Muscle of leg (tissue), 11 donors: ENCODE results near the gene MRPL58. TPM values are rescaled to one million over a fixed set of nuclear protein-coding genes. Genes with fewer than 3 reads are reported as not detected.

Source experiments
- DNase-seq: peaks from one replicate; pipeline ENCODE4 v3.0.0; 2013
- H3K27ac ChIP-seq: one replicate; pipeline ENCODE4 v1.5.1; 2013; ENCODE audit warnings: mild to moderate bottlenecking, low read length, control low read depth
- H3K27me3 ChIP-seq: one replicate; pipeline ENCODE4 v1.6.1; 2013; ENCODE audit warnings: low read length; ENCODE audit not compliant: control insufficient read depth, insufficient read depth
- H3K36me3 ChIP-seq: one replicate; pipeline ENCODE4 v1.6.1; 2013; ENCODE audit warnings: low read length; ENCODE audit not compliant: control insufficient read depth, insufficient read depth
- H3K4me1 ChIP-seq: one replicate; pipeline ENCODE4 v1.6.1; 2013; ENCODE audit warnings: low read length; ENCODE audit not compliant: control insufficient read depth, insufficient read depth
- H3K4me3 ChIP-seq: one replicate; pipeline ENCODE4 v1.5.1; 2013; ENCODE audit warnings: low read length, control low read depth
- H3K9me3 ChIP-seq: replicated peaks from 2 replicates; pipeline ENCODE4 v1.6.1; 2013; ENCODE audit warnings: low read depth, low read length; ENCODE audit not compliant: control insufficient read depth
- WGBS: methylation state at CpG from one replicate; pipeline ENCODE4 v1.1.5; 2013; ENCODE audit warnings: missing lambda C conversion rate; ENCODE audit not compliant: insufficient coverage; 5-methylcytosine and 5-hydroxymethylcytosine counted together
- polyA plus RNA-seq, 8 donors: library from polyadenylated mRNA; unstranded; fragments of 120-200 nt; gene quantifications; one replicate each; pipeline versions ENCODE4 v1.2.1 to v1.2.3, GENCODE V29; 2013; ENCODE audit warnings: inconsistent platforms in 1 of 8, low replicate concordance in 1 of 8; ENCODE audit not compliant: insufficient read length in 8 of 8, insufficient read depth in 1 of 8
- total RNA-seq: library from RNA; stranded (reverse); fragments of 120-200 nt; gene quantifications from one replicate; pipeline ENCODE4 v1.2.4, GENCODE V29; 2013

Gene MRPL58
- total and polyA plus RNA-seq, 9 donors, result 17.6 to 34.0 (median 21.2) TPM

DNA sequence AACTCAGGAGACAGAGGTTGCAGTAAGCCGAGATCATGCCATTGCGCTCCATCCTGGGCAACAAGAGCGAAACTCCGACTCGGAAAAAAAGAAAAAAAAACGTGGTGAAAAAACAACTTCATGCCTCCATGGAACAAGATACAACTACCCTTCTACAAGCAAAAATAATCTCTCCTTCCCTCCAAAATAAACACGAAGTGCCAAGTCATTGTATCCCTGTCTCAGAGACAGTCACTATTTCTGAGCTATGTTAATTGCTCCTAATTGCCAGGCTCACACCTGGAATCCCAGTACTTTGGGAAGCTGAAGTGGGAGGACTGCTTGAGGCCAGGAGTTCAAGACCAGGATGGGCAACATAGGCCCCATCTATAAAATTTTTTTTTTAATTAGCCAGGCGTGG lies 56.3 kb downstream of the MRPL58 start:
- Histone ChIP-seq H3K27ac (no peak overlapping the region), H3K27me3 (no peaks in the 10 kb centered on the region), H3K9me3 (no peaks in the 10 kb centered on the region), H3K4me1 (peaks cover under 1% of the 10 kb centered on the region), H3K36me3 (peaks cover 19% of the 10 kb centered on the region), H3K4me3 (no peak overlapping the region)
- DNase-seq, result no peak
- WGBS, result 92% methylated on average over 2 of the region's 8 CpGs

DNA sequence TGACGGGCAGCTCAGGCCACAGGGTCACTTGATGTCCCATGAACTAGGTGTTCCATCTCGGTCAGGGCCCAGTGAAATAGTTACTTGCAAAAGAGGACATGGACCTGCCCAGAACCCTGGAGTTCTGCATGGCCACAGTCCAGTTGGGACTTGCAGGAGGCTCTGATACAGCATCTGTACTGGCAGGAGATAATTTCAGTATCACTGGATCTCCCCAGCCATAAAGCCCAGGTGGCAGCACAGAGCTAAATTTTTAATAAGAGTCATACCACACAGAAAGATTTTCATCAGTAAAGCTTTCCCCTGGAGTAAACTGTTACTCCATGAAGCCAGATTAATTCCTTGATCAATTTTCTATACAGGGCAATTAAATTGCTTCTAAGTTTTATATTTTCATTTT lies 57.3 kb downstream of the MRPL58 start:
- 65% methylated on average over 2 of the region's 2 CpGs for WGBS
- no peaks in the 10 kb centered on the region for H3K9me3 ChIP-seq
- no peaks in the 10 kb centered on the region for H3K27me3 ChIP-seq
- no peak overlapping the region for H3K27ac ChIP-seq
- H3K4me1 ChIP-seq, result peaks cover 8% of the 10 kb centered on the region
- H3K4me3 ChIP-seq, result no peak overlapping the region
- no peak for DNase-seq
- peaks cover 8% of the 10 kb centered on the region for H3K36me3 ChIP-seq

Other genes starting within 250 kb of the MRPL58 start
- 34.0 TPM for gene NAT9, start 236.3 kb upstream of the MRPL58 start, total RNA-seq
- 10 to 100 TPM; 35.3 to 48.6 (median 37.7) TPM for gene NAT9, start 236.3 kb upstream of the MRPL58 start, polyA plus RNA-seq
- gene GRIN2C, start 152.8 kb upstream of the MRPL58 start, total RNA-seq, result 2.3 TPM
- 1 to 10 TPM in 4 of 8 donors, under 1 TPM in 4; 0.64 to 1.6 (median 0.99) TPM for gene GRIN2C, start 152.8 kb upstream of the MRPL58 start, polyA plus RNA-seq
- gene FDXR, start 139.7 kb upstream of the MRPL58 start, total RNA-seq, result 2.7 TPM
- gene FDXR, start 139.7 kb upstream of the MRPL58 start, polyA plus RNA-seq, result 1 to 10 TPM; 2.4 to 5.4 (median 3.0) TPM
- not detected for gene FADS6, start 119.0 kb upstream of the MRPL58 start, total RNA-seq
- under 1 TPM in 5 of 8 donors, not detected in 3; 0.07 to 0.56 (median 0.09) TPM for gene FADS6, start 119.0 kb upstream of the MRPL58 start, polyA plus RNA-seq
- not detected for gene USH1G, start 89.4 kb upstream of the MRPL58 start, total RNA-seq
- under 1 TPM in 4 of 8 donors, not detected in 4; 0.02 to 0.53 (median 0.07) TPM for gene USH1G, start 89.4 kb upstream of the MRPL58 start, polyA plus RNA-seq
- gene OTOP2, start 88.4 kb upstream of the MRPL58 start, total RNA-seq, result not detected
- not detected for gene OTOP2, start 88.4 kb upstream of the MRPL58 start, polyA plus RNA-seq
- not detected for gene OTOP3, start 76.8 kb upstream of the MRPL58 start, total RNA-seq
- gene OTOP3, start 76.8 kb upstream of the MRPL58 start, polyA plus RNA-seq, result under 1 TPM in 1 of 8 donors, not detected in 7; 0.89 TPM
- 2.7 TPM for gene HID1, start 39.9 kb upstream of the MRPL58 start, total RNA-seq
- 10 to 100 TPM in 1 of 8 donors, 1 to 10 TPM in 7; 4.3 to 12.6 (median 6.8) TPM for gene HID1, start 39.9 kb upstream of the MRPL58 start, polyA plus RNA-seq
- gene CDR2L, start 25.0 kb upstream of the MRPL58 start, total RNA-seq, result 3.4 TPM
- gene CDR2L, start 25.0 kb upstream of the MRPL58 start, polyA plus RNA-seq, result 10 to 100 TPM in 2 of 8 donors, 1 to 10 TPM in 6; 7.7 to 12.2 (median 8.9) TPM
- 332 TPM for gene ATP5PD, start 34.3 kb downstream of the MRPL58 start, total RNA-seq
- 100 to 1,000 TPM; 216 to 280 (median 246) TPM for gene ATP5PD, start 34.3 kb downstream of the MRPL58 start, polyA plus RNA-seq
- 16.8 TPM for gene KCTD2, start 34.6 kb downstream of the MRPL58 start, total RNA-seq
- gene KCTD2, start 34.6 kb downstream of the MRPL58 start, polyA plus RNA-seq, result 10 to 100 TPM; 19.8 to 24.7 (median 22.2) TPM
- gene SLC16A5, start 75.3 kb downstream of the MRPL58 start, total RNA-seq, result 4.4 TPM
- 10 to 100 TPM in 2 of 8 donors, 1 to 10 TPM in 6; 7.8 to 12.7 (median 8.4) TPM for gene SLC16A5, start 75.3 kb downstream of the MRPL58 start, polyA plus RNA-seq
- gene ARMC7, start 97.3 kb downstream of the MRPL58 start, total RNA-seq, result 2.4 TPM
- 1 to 10 TPM; 6.2 to 7.9 (median 7.5) TPM for gene ARMC7, start 97.3 kb downstream of the MRPL58 start, polyA plus RNA-seq
- 55.6 TPM for gene NT5C, start 119.1 kb downstream of the MRPL58 start, total RNA-seq
- gene NT5C, start 119.1 kb downstream of the MRPL58 start, polyA plus RNA-seq, result 10 to 100 TPM; 38.3 to 53.8 (median 42.4) TPM
- 138 TPM for gene JPT1, start 141.8 kb downstream of the MRPL58 start, total RNA-seq
- 100 to 1,000 TPM; 223 to 361 (median 294) TPM for gene JPT1, start 141.8 kb downstream of the MRPL58 start, polyA plus RNA-seq
- gene SUMO2, start 170.3 kb downstream of the MRPL58 start, total RNA-seq, result 242 TPM
- 100 to 1,000 TPM; 340 to 477 (median 387) TPM for gene SUMO2, start 170.3 kb downstream of the MRPL58 start, polyA plus RNA-seq
- gene NUP85, start 193.0 kb downstream of the MRPL58 start, total RNA-seq, result 33.5 TPM
- gene NUP85, start 193.0 kb downstream of the MRPL58 start, polyA plus RNA-seq, result 10 to 100 TPM; 35.1 to 51.2 (median 44.3) TPM
- 13.3 TPM for gene GGA3, start 248.9 kb downstream of the MRPL58 start, total RNA-seq
- 10 to 100 TPM; 26.7 to 35.9 (median 30.6) TPM for gene GGA3, start 248.9 kb downstream of the MRPL58 start, polyA plus RNA-seq
- gene MRPS7, start 249.2 kb downstream of the MRPL58 start, total RNA-seq, result 71.7 TPM
- 10 to 100 TPM; 51.2 to 69.9 (median 60.1) TPM for gene MRPS7, start 249.2 kb downstream of the MRPL58 start, polyA plus RNA-seq